Medulla oblongata (tissue), 1 donor: ENCODE results near the gene PPP5C.

Experiments
- DNase-seq: peaks from one replicate; pipeline ENCODE4 v3.0.0-alpha.2; 2015; ENCODE audit errors: extremely low spot score

The PPP5C gene

DNA sequence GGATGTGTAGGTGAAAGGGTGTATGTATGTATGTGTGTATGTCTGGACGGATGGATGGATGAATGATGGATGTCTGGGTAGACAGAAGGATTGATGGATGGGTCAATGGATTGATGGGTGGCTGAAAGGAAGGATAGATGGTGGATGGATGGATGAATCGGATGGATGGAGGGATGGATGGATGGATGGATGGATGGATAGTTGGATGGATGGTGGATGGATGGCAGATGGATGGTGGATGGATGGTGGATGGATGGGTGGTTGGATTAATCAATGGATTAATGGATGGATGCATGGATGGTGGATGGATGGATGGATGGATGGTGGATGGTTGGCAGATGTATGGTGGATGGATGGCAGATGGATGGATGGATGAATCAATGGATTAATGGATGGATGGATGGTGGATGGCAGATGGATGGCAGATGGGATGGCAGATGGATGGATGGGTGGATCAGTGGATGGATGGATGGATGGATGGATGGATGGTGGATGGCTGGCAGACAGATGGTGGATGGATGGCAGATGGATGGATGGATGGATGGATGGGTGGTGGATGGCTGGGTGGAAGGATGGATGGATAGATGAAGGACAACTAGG lies 16.5 kb upstream of the PPP5C start:
- DNase-seq: no peak

DNA sequence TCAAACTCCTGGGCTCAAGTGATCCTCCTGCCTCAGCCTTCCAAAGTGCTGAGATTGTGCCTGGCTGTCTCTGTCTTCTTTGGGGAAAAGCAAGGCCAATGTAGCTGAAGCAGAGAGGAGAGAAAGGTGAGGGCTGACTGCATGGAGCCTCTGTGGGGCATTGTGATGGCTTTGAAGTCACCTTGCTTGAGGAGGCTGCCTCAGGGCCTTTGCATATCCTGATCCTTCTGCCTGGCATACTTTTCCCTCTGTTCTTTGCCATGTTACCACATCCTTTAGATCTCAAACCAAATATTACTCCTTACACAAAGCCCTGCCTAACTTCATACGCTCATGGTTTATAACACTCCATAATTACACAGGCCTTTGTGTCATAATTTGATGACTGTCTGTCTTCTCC lies 9.4 kb upstream of the PPP5C start:
- no peak for DNase-seq

DNA sequence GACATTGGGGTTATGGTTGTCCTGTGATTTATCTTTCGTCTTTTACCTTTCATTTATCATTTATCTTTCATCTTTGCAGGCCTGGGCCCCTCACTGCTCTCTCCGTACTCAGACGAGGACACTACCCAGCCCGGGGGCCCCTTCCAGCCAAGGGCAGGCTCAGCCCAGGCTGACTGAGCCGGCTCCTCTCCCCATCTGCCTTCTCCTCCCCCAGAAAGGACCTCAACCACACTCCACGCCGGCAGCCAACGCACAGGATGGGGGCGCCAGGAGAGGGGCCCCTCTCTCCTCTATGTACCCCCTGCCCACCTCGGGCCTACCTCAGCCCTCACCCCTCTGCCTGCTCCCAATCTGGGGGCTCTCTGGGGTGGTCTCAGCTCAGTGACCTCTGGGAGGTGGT lies 7.4 kb upstream of the PPP5C start:
- DNase-seq: no peak

DNA sequence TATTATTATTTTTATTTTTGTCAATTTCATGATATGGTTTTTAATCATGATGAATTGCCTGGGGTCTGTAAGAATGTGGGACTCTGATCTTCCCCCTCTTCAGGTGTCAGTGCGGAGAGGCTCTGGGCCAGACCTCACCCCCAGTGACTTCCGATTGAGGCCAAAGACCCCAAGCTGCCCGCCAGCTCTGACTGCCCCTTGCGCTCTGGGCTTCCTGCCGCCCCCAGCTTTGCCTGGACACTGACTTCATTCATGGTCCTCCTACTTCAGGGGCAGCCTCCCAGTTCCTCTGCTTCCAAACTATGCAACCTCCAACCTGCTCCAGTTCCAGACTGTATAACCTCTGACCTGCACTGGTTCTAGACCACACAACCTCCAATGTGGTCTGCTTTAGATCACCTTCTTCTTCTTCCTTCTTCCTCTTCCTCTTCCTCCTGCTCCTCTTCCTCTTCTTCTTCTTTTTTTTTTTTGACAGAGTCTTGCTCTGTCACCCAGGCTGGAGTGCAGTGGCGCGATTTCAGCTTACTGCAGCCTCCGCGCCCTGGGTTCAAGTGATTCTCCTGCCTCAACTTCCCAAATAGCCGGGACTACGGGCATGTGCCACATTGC lies 6.7 kb upstream of the PPP5C start:
- no peak for DNase-seq

DNA sequence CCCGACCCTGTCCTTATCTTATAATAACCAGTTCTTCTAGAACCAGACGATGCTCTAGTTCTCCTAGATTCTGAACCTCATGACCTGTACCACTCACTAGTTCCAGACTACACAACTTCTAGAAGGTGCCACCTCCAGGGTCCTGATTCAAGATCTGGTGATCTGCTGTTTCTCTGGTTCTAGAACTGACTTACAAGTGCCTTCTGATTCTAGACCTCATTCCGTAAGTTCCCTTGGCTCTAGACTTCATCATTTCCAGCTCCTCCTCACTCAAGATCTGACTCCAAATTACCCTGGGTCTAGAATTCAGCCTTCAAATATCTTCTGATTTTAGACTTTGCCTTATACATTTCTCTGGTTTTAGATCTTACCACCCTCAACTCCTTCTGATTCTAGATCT lies 5.0 kb upstream of the PPP5C start:
- no peak for DNase-seq

DNA sequence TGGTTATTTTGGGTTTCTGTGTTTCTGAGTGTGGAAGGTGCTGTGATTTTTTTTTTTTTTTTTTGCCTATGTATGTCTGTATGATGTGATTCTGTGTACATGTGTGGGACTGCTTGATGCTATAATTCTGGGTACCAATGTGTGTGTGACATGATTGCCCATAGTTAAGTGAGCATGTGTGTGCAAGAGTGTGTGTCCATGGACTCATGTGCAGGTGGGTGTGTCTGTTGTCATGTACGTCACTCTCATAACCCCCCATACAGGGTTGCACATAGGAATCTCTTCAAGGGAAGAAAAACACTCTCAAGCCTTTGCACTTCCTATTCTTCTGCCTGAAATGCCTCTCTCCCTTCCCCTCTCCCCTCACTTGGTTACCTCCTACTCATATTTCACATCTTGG lies 2.5 kb upstream of the PPP5C start:
- DNase-seq: no peak

DNA sequence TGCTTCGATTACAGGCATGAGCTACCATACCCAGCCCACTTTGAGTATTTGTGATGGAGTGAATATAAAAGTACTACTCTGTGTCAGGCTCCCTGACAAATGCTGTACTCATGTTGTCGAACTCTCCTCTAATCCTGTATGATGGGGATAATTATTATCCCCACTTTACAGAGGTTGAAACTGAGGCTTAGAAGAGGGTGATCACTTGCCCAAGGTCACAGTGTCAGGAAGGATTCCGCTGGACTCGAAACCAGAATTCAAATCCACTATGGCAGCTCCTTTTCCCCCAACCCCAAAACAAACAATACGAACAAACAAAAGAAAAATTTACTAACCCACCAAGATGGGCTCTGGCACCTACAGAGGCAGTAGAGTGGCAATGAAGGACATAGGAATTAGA lies 1.7 kb upstream of the PPP5C start:
- no peak for DNase-seq

DNA sequence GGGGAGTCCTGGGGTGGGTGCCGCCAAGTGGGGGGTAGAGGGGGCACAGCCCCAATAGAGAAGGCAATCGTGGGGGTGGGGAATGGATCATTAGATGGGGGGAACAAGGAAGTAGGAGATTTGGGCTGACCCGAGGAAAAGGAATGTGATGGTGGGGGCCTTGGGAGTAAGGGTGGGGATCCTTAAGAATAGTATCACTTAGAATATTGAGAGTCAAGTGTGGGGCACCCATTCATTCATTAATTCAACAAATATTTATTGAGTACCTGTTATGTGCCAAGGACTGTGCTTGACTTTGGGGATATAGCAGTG lies 641 bp downstream of the PPP5C start:
- no peak for DNase-seq

DNA sequence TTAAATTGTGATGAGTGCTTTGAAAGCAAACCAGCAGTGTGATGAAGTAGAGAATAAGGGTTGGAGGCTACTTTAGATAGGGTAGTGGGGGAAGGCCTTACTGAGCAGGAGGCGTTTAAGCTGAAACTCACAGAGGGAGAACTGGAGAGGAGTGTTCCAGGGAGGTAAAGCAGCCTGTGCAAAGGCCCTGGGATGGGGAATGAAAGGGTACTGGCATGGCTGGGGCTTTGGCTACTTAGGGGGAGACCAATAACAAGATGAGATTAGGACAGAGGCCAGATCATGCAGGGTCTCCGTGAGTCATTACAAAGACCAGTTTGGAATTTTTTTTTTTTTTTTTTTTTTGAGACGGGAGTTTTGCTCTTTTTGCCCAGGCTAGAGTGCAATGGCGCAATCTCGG lies 1.1 kb downstream of the PPP5C start:
- no peak for DNase-seq

DNA sequence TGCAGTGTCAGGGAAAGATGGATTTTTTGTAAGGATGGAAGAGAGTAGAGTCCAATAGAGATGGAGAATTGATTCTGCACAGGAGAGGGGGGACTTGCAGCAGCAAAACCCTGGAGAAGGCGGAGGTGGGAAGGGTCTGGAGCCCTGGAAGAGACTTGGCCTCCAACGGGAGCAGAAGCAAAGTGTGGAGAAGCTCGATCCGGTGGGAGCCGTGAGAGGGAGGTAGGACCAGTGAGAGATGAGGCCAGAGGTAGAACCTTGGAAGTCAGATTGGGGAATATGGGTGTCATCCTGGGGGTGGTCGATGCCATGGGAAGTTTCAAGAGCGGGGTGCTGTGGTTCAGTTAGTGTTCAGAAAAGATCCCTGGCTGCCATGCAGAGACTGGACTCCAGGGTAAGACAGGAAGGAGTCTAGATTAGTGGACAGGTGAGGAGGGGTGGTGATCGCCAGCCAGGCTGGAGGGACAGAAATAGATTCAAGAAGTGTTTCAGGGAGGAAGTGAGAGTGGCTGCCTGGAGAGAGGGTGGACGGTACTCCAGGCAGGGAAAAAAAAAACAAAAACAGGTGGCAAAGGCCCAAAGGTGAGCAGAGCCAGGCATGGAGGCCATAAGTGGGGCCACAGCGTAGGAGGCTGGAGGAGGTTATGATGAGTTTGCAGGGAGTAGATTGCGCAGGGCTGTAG lies 2.6 kb downstream of the PPP5C start:
- DNase-seq: no peak

DNA sequence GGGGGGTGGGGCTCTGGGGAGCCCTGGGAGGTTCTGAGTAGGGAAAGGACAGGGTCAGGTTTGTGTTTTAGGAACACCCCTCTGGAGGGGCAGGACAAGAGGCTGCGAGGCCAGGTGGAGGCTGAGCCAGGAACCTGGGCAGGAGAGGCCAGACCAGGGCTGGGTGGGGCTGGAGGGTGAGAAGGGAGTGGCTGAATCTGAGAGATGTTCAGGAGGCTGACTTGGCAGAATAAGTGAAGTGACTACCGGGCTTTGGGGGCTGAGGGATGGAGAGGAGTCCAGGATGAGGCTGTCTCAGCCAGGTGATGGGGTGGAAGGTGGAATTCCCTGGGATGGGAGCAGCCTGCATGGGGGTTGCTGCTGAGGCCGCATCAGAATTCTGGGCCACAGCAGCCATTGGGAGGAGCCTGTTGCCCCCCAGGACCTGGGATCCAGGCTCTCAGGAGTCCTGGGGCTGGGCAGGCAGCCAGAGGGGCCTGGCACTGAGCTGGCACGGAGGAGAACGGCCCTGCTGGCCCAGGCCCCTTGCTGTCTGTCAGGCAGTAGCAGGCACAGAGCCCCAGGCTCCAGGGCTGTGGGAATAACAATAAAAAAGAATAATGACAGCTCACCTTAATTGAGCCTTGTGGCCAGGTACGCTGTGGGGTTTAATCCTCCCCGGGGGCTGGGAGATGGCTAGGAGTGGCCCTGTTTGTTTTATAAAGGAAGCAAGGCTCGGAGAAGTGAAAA lies 3.3 kb downstream of the PPP5C start:
- no peak for DNase-seq

DNA sequence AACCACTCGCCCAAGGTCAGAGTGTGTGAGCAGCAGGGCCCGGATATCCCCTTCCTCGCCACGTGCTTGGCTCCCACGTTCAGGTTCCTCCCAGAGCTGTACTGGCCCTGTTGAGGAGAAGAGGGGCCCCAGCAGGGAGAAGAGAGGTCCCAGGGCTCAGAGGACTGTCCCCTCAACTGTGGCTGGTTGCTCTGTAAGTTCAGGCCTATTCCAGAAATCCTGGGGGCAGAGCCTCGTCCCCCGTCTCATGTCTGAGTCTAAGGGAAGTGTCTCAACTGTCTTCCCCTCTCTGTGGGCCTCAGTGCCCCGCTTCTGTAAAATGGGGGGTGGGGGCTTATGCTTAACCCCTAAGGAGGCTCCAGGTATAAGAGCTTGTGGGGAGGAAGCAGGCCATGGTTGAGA lies 3.9 kb downstream of the PPP5C start:
- no peak for DNase-seq

DNA sequence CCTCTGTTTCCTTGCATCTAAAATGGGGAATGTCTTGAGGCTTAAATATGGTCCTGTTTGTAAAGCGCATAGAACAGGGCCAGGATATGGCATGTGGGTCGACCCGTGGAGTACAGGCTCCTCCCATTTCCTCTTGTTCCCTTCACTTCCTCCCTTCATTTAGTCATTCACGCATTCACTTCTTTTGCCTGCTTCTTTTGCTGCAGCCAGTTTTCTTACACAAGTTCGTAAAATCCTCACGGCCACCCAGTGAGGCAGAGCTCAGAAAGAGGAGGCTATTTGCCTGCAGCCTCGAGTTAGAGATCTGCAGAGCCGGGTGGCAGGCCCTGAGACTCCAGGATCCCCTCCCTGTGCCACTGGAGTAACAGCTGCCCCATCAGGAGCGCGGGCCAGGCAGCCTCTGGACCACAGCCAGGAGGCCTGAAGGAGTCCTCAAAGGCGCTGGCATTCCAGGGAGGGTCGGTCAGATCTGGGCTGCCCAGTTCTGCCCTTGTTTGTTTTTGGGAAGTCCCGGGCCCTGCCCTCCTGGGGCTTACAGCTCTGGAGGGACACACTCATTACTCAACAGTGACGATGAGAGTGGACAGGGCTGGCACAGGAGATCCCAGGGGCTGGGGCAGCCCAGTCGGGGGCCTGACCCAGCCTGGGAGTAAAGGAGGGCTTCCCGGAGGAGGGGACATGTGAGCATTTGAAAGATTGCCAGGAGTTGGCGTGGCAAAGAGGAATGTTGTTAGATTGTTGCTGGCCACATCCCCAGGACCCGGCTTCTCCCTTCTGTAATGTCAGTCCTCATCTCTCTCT lies 4.6 kb downstream of the PPP5C start:
- no peak for DNase-seq

DNA sequence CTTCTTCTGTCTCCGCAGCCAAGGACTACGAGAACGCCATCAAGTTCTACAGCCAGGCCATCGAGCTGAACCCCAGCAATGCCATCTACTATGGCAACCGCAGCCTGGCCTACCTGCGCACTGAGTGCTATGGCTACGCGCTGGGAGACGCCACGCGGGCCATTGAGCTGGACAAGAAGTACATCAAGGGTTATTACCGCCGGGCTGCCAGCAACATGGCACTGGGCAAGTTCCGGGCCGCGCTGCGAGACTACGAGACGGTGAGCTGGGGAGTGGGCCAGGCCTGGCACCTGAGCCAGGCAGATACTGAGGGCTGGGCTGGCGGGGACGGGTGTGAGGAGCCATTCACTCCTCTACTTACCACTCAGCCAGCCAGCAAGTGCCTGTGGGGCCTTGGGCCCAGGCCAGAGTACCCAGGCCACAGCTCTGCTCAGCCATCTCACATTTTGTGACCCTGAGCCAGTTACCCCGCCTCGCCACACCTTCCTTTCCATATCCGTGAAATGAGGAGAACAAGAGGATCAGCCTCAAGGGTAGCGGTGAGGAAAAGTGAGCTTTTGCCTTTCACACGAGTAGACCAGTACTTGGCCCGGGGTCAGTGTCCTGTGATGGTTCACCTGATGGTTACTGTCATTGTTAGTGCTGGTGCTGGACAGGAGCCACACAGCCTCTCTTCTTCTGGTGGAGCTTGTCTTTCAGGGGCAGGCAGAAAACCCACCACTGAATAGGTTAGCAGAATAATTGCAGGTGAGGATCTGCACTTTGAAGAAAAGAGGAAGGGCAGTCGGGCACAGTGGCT lies 7.0 kb downstream of the PPP5C start:
- DNase-seq: no peak

DNA sequence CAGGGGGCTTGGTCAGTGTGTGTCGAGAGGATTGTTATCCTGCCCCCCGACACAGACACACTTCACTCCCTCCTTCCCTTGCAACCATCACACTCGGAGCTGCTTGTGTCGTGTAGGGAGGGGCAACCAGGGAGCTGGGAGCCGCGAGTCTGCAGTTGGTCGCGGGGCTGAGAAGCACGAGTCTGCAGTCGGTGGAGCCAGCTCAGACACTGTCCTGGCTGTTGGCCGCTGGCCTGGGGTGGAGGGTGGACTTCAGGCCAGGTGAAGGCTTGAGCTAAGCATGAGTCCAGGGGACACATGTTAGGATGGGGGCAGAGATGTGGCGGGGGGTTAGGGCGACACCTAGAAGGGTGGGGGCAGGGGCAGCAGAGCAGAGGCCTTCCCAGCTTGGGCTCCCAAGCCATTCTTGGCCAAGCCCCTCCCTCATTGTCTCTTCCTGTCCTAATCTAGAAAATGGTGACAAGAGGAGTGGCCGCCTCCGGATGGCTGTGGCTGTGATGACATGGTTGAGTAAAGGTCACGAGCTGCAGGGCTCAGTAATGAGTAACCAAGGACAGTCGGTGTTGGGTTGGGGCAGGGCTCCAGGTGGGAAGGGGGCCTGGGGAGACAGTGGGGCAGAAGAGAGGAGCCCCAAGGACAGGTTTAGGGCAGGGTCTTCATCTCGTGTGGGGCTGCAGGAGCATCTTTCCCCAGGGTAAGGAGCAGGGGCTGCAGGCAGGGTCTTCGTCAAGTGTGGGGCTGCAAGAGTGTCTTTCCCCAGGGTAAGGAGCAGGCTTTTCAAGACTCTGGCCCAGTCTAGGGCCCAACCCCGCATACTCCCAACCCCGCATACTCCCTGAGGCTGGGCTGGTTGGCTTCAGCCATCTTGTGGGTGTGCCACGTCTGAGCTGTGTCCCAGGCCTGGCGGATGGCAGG lies 8.6 kb downstream of the PPP5C start:
- DNase-seq: no peak

DNA sequence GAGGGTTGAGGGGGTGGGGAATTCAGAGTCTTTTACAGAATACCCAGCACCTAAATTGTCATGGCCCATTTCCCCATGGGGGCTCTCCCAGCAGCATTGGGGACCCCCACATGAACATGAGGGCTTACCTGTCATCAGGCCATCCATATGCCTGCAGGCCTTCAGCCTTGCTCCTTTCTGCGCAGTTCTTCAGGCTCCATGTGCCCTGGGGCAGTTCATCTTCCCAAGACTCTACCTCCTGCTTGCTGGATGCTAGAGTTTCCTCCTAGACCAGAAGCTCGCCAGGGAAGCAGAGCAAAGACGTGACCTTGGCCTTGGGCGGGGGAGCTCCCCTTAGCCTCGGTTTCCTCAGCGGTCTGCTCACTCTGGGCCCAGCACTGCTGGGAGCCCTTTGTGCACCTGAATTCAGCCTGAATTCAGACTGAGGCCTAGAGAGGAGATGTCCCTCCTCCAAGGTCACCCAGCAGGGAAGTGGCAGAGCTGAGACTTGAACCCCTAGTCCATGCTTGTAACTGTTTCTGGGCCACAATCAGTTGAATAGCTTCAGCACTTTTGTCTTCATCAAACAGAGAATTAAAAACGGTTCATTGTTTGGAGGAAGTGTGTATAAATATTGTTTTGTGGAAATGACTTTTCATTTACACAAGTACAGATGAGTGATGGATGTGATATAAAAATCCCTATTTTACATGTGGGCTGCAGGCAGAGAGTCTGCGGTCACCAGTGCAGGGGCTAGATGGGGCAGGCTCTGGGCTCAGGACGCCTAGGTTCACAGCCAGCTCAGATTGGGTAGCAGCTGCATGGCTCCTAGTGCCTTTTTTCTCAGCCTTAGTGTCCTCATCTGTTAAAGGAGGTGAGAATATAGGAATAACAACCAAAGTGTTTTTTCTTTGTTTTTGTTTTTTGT lies 9.5 kb downstream of the PPP5C start:
- DNase-seq: no peak

DNA sequence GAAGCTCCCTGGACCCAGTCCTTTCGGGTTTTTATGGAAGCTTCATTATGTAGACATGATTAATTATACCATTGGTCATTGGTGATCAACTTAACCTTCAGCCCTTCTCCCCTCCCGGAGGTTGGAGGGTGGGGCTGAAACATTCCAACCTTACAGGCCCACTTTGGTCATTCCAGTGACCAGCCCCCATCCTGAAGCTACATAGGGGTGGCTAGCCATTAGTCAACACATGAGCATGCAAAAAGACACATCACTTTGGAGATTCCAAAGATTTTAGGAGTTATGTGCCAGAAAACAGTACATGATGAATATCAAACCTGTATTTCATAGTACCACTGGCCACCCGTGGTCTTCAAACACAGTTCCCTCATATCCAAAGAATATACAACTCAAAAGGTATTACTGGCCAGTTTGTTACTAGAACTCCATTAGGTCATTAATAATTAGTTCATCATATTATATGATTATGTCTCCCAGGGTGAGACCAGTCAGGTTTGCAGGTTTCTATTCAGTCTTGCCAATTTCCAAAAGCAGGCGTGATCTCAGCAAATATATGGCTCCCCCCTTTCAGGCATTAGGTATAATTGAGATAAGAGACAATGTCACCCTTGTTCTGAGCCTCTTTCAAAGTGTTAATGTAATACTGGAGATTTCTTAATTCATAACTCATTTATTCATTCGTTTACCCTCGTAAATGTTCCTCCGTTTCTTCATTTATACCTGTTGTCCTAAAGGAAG lies 11.1 kb downstream of the PPP5C start:
- DNase-seq: no peak

DNA sequence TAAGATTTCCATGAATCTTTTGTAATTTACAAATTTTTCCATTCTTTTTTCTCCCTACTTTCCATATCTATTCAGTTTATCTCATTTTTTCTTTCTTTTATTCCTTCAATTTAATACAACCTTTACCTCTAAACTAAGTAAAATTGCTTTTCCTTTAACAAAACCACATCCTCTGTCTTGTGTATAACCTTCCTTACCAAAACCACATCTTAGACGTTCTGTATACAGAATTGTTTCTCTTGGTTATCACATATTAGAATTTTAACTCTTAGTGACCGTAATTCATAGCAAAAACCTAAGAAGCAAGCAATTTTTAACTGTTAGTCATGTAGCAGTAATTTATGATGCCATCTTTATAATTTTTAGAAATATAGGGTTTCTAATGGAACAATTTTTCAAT lies 15.0 kb downstream of the PPP5C start:
- DNase-seq: no peak

DNA sequence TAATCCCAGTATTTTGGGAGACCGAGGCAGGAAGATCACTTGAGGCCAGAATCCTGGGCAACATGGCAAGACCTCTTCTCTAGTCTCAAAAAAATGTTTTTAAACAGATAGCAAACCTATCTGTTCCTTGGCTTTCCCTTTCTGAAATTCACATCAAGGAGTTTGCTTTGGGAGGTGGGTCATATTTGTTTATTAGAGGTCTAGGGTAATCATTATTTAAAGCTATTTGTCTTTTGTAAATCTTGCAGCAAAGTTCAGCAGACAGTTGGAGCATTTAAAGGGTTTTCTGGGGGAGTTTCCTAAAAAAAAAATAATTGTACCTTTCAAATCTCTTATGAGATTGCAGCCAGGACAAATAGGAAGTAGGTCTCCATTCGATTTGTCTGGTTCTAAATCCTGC lies 17.5 kb downstream of the PPP5C start:
- no peak for DNase-seq
